SKM-1 treated with dmso at 0.1 percent for 144 hours (cell line): Measurements from ENCODE around the gene SORD.
"Not testable (repeated sequence)": the region's sequence is repeated elsewhere in the genome, so short reads cannot be mapped to it uniquely, and the experiment has no call there.

ENCODE experiments used
- DNase-seq: peaks from one replicate; lab custom pipeline; 2025; ENCODE audit not compliant: unreplicated experiment; lab: John Stamatoyannopoulos, UW

The SORD gene

GRCh38 chr15:45093622-45094357, 70.8 kb downstream of the SORD start:
- no peak for DNase-seq

GRCh38 chr15:45094358-45094730, 71.3 kb downstream of the SORD start:
- DNase-seq = no peak

- DNase-seq = no peak
Observed at GRCh38 chr15:45095661-45096060, 72.7 kb downstream of the SORD start.

- DNase-seq = no peak
Observed at GRCh38 chr15:45097466-45097865, 74.5 kb downstream of the SORD start.

GRCh38 chr15:45099549-45100165, 76.7 kb downstream of the SORD start:
- no peak for DNase-seq

GRCh38 chr15:45100884-45101625, 78.1 kb downstream of the SORD start:
- DNase-seq = no peak

GRCh38 chr15:45101749-45102148, 78.8 kb downstream of the SORD start:
- no peak for DNase-seq

- DNase-seq = no peak
Observed at GRCh38 chr15:45102226-45102625, 79.2 kb downstream of the SORD start.

- DNase-seq = not testable (repeated sequence)
Observed at GRCh38 chr15:45104170-45104569, 81.2 kb downstream of the SORD start.

- DNase-seq = no peak
Observed at GRCh38 chr15:45105586-45105985, 82.6 kb downstream of the SORD start.

GRCh38 chr15:45106002-45106790, 83.2 kb downstream of the SORD start:
- DNase-seq = no peak

- DNase-seq = no peak
Observed at GRCh38 chr15:45107941-45108630, 85.1 kb downstream of the SORD start.

GRCh38 chr15:45110256-45110820, 87.3 kb downstream of the SORD start:
- DNase-seq = no peak

GRCh38 chr15:45111390-45112142, 88.6 kb downstream of the SORD start:
- DNase-seq = no peak

- DNase-seq = no peak
Observed at GRCh38 chr15:45112143-45112590, 89.2 kb downstream of the SORD start.

- DNase-seq = no peak
Observed at GRCh38 chr15:45112591-45113379, 89.8 kb downstream of the SORD start.

GRCh38 chr15:45113380-45113990, 90.5 kb downstream of the SORD start:
- no peak for DNase-seq

- DNase-seq = no peak
Observed at GRCh38 chr15:45114076-45114750, 91.2 kb downstream of the SORD start, which contains the start of the genes DUOX2 and DUOXA2. Gene DUOX2 (minus strand): TSS chr15:45114172. CDS start chr15:45113411, 761 bp downstream. Gene DUOXA2 (plus strand): TSS chr15:45114326. CDS start chr15:45114606, 280 bp downstream.
